Measurements from ENCODE around the gene SIRPD. TPM values are rescaled to one million over a fixed set of nuclear protein-coding genes. Genes with fewer than 3 reads are reported as not detected.
"Not testable (repeated sequence)": the region's sequence is repeated elsewhere in the genome, so short reads cannot be mapped to it uniquely, and the experiment has no call there.

Gene SIRPD
- total RNA-seq, 2 experiments from 2014 or later: 0.17 to 0.27 TPM

- H3K27ac Mint-ChIP-seq: no peak overlapping the region
- no peaks in the 10 kb centered on the region for H3K9me3 Mint-ChIP-seq
- no peak for DNase-seq
- ChIA-PET POLR2A (no interaction called here), CTCF (interaction anchor here (1.1 kb wide), 2 partner anchors 8 to 234 kb away, joined by 3 to 4 read pairs; no protein-coding TSS in a partner anchor)
- H3K4me1 Mint-ChIP-seq: peaks cover 8% of the 10 kb centered on the region
- peaks cover 49% of the 10 kb centered on the region for H3K27me3 Mint-ChIP-seq
- H3K4me3 Mint-ChIP-seq: no peak overlapping the region
- no peaks in the 10 kb centered on the region for H3K36me3 Mint-ChIP-seq (ENCODE audit: low read depth)
These were observed 57.0 kb downstream of the SIRPD start for GRCh38 chr20:1500496-1500895.

- Mint-ChIP-seq H3K27me3 (peaks cover 54% of the 10 kb centered on the region), H3K4me3 (no peak overlapping the region), H3K9me3 (no peaks in the 10 kb centered on the region), H3K4me1 (peaks cover 8% of the 10 kb centered on the region), H3K36me3 (ENCODE audit: low read depth) (no peaks in the 10 kb centered on the region), H3K27ac (no peak overlapping the region)
- POLR2A ChIA-PET: no interaction called here
- CTCF ChIA-PET: interaction anchor here (1.1 kb wide), 2 partner anchors 9 to 235 kb away, joined by 3 to 4 read pairs; no protein-coding TSS in a partner anchor
- no peak for DNase-seq
These were observed 57.7 kb downstream of the SIRPD start for GRCh38 chr20:1499528-1500420.

- POLR2A ChIA-PET: not testable (repeated sequence)
These were observed 60.1 kb downstream of the SIRPD start for GRCh38 chr20:1497371-1497770.

GRCh38 chr20:1496930-1497329, 60.6 kb downstream of the SIRPD start:
- ChIA-PET POLR2A (no interaction called here), CTCF (no interaction called here)
- Mint-ChIP-seq H3K36me3 (ENCODE audit: low read depth) (no peaks in the 10 kb centered on the region), H3K9me3 (peaks cover 4% of the 10 kb centered on the region), H3K4me3 (no peak overlapping the region), H3K27ac (no peak overlapping the region), H3K27me3 (peaks cover 60% of the 10 kb centered on the region), H3K4me1 (peaks cover 17% of the 10 kb centered on the region)
- no peak for DNase-seq

More at GRCh38 chr20:1497371-1497770, 60.1 kb downstream of the SIRPD start:
- peaks cover 13% of the 10 kb centered on the region for H3K4me1 Mint-ChIP-seq
- CTCF ChIA-PET: interaction anchor here (0.8 kb wide), 1 partner anchor 21 kb away, joined by 3 read pairs; no protein-coding TSS in a partner anchor
- H3K27ac Mint-ChIP-seq; DNase-seq; H3K9me3 Mint-ChIP-seq; H3K36me3 Mint-ChIP-seq (ENCODE audit: low read depth); H3K4me3 Mint-ChIP-seq: not testable (repeated sequence)
- H3K27me3 Mint-ChIP-seq: peaks cover 63% of the 10 kb centered on the region

GRCh38 chr20:1494436-1494835, 63.1 kb downstream of the SIRPD start:
- DNase-seq: no peak
- ChIA-PET CTCF (no interaction called here), POLR2A (no interaction called here)
- H3K9me3 Mint-ChIP-seq: peaks cover 4% of the 10 kb centered on the region
- no peaks in the 10 kb centered on the region for H3K36me3 Mint-ChIP-seq (ENCODE audit: low read depth)
- H3K4me1 Mint-ChIP-seq: peaks cover 23% of the 10 kb centered on the region
- H3K27ac Mint-ChIP-seq: no peak overlapping the region
- H3K4me3 Mint-ChIP-seq: no peak overlapping the region
- peaks cover 50% of the 10 kb centered on the region for H3K27me3 Mint-ChIP-seq

GRCh38 chr20:1493536-1493935, 64.0 kb downstream of the SIRPD start:
- H3K4me3 Mint-ChIP-seq: no peak overlapping the region

GRCh38 chr20:1491860-1492642, 65.5 kb downstream of the SIRPD start:
- Mint-ChIP-seq H3K27me3 (peaks cover 45% of the 10 kb centered on the region), H3K4me3 (no peak overlapping the region), H3K4me1 (peaks cover 23% of the 10 kb centered on the region), H3K9me3 (peaks cover 4% of the 10 kb centered on the region), H3K27ac (no peak overlapping the region), H3K36me3 (ENCODE audit: low read depth) (no peaks in the 10 kb centered on the region)
- POLR2A ChIA-PET: no interaction called here
- DNase-seq: no peak
- CTCF ChIA-PET: interaction anchor here (0.5 to 2.7 kb wide), 4 partner anchors 12 to 305 kb away, joined by 3 to 6 read pairs (median 4); partner anchors contain the start of gene NSFL1C

More at GRCh38 chr20:1493536-1493935, 64.0 kb downstream of the SIRPD start:
- Mint-ChIP-seq H3K27ac (no peak overlapping the region), H3K9me3 (peaks cover 4% of the 10 kb centered on the region), H3K36me3 (ENCODE audit: low read depth) (no peaks in the 10 kb centered on the region), H3K4me1 (peaks cover 23% of the 10 kb centered on the region), H3K27me3 (peaks cover 51% of the 10 kb centered on the region)
- ChIA-PET CTCF (interaction anchor here (1.6 to 2.7 kb wide), 2 partner anchors 10 to 27 kb away, joined by 5 to 6 read pairs; partner anchors contain the start of gene NSFL1C), POLR2A (no interaction called here)
- no peak for DNase-seq

GRCh38 chr20:1491281-1491840, 66.1 kb downstream of the SIRPD start, which contains the start of gene SIRPB2:
TSS of gene SIRPB2 (minus strand) at chr20:1491420. CDS start at chr20:1491359, 61 bp downstream.
- H3K27ac Mint-ChIP-seq: no peak within 1 kb of the TSS
- peaks cover 23% of the 10 kb centered on the region for H3K4me1 Mint-ChIP-seq
- H3K27me3 Mint-ChIP-seq: peaks cover 42% of the 10 kb centered on the region
- ChIA-PET POLR2A (no interaction called here), CTCF (interaction anchor here (0.6 to 2.7 kb wide), 4 partner anchors 12 to 592 kb away, joined by 3 to 6 read pairs (median 3); no protein-coding TSS in a partner anchor)
- H3K4me3 Mint-ChIP-seq: no peak within 1 kb of the TSS
- no peaks in the 10 kb centered on the region for H3K36me3 Mint-ChIP-seq (ENCODE audit: low read depth)
- H3K9me3 Mint-ChIP-seq: peaks cover 4% of the 10 kb centered on the region
- no peak for DNase-seq

- CTCF ChIA-PET: interaction anchor here (0.6 to 1.8 kb wide), 4 partner anchors 13 to 592 kb away, joined by 3 to 6 read pairs (median 3); no protein-coding TSS in a partner anchor
- Mint-ChIP-seq H3K9me3 (peaks cover 4% of the 10 kb centered on the region), H3K4me1 (peaks cover 23% of the 10 kb centered on the region), H3K36me3 (ENCODE audit: low read depth) (no peaks in the 10 kb centered on the region), H3K27me3 (peaks cover 38% of the 10 kb centered on the region), H3K27ac (no peak overlapping the region), H3K4me3 (no peak overlapping the region)
- POLR2A ChIA-PET: no interaction called here
- DNase-seq: no peak
These were observed 66.8 kb downstream of the SIRPD start for GRCh38 chr20:1490643-1491195.

GRCh38 chr20:1489764-1490436, 67.6 kb downstream of the SIRPD start:
- peaks cover 23% of the 10 kb centered on the region for H3K4me1 Mint-ChIP-seq
- POLR2A ChIA-PET: no interaction called here
- no peaks in the 10 kb centered on the region for H3K36me3 Mint-ChIP-seq (ENCODE audit: low read depth)
- CTCF ChIA-PET: interaction anchor here (1.1 to 1.8 kb wide), 3 partner anchors 12 to 19 kb away, joined by 3 to 6 read pairs (median 3); no protein-coding TSS in a partner anchor
- peaks cover 36% of the 10 kb centered on the region for H3K27me3 Mint-ChIP-seq
- H3K9me3 Mint-ChIP-seq: peaks cover 4% of the 10 kb centered on the region
- DNase-seq: no peak
- H3K27ac Mint-ChIP-seq: no peak overlapping the region
- no peak overlapping the region for H3K4me3 Mint-ChIP-seq

GRCh38 chr20:1489325-1489724, 68.2 kb downstream of the SIRPD start:
- no peak for DNase-seq
- ChIA-PET CTCF (interaction anchor here (1.3 to 1.8 kb wide), 2 partner anchors 11 to 14 kb away, joined by 3 to 6 read pairs; no protein-coding TSS in a partner anchor), POLR2A (no interaction called here)
- H3K36me3 Mint-ChIP-seq (ENCODE audit: low read depth): no peaks in the 10 kb centered on the region
- peaks cover 34% of the 10 kb centered on the region for H3K27me3 Mint-ChIP-seq
- no peak overlapping the region for H3K4me3 Mint-ChIP-seq
- peaks cover 4% of the 10 kb centered on the region for H3K9me3 Mint-ChIP-seq
- H3K4me1 Mint-ChIP-seq: peaks cover 23% of the 10 kb centered on the region
- H3K27ac Mint-ChIP-seq: no peak overlapping the region

- peaks cover 6% of the 10 kb centered on the region for H3K4me1 Mint-ChIP-seq
- POLR2A ChIA-PET: no interaction called here
These were observed 70.9 kb downstream of the SIRPD start for GRCh38 chr20:1486566-1486965.

More at GRCh38 chr20:1486566-1486965, 70.9 kb downstream of the SIRPD start:
- Mint-ChIP-seq H3K36me3 (ENCODE audit: low read depth) (no peaks in the 10 kb centered on the region), H3K27ac (no peak overlapping the region), H3K27me3 (peaks cover 36% of the 10 kb centered on the region), H3K9me3 (no peaks in the 10 kb centered on the region), H3K4me3 (no peak overlapping the region)
- CTCF ChIA-PET: no interaction called here
- no peak for DNase-seq
